Transverse colon (tissue), 4 donors: ENCODE data around the gene ACSS1.

Experiments
- POLR2A ChIP-seq: fragments of 450-650 bp; IDR thresholded peaks from one replicate; pipeline ENCODE4 v1.6.1; 2016; ENCODE audit warnings: antibody characterized with exemption, mild to moderate bottlenecking, moderate library complexity
- POLR2AphosphoS5 ChIP-seq, 3 donors: sonication (generic); formaldehyde crosslinking; IDR thresholded peaks; one replicate each; pipeline ENCODE4 v1.6.1; 2016; ENCODE audit warnings: antibody characterized with exemption in 3 of 3
- TF ChIP-seq, protein P1 (sequence below), 5 experiments: fragments of 200-600 bp in 3 of 5; fragments of 450-650 bp in 2 of 5; sonication (generic) in 3 of 5; IDR thresholded peaks; 1 replicate in 2 of 5; 2 replicates in 3 of 5; pipeline ENCODE4 v1.5.1; 2016 to 2017; ENCODE audit warnings: antibody characterized with exemption in 5 of 5, inconsistent platforms in 3 of 5, mild to moderate bottlenecking in 2 of 5, moderate library complexity in 1 of 5

GRCh38 chr20:25065072-25065624 lies 7.2 kb upstream of the ACSS1 start:
- TF ChIP-seq, protein P1, sequence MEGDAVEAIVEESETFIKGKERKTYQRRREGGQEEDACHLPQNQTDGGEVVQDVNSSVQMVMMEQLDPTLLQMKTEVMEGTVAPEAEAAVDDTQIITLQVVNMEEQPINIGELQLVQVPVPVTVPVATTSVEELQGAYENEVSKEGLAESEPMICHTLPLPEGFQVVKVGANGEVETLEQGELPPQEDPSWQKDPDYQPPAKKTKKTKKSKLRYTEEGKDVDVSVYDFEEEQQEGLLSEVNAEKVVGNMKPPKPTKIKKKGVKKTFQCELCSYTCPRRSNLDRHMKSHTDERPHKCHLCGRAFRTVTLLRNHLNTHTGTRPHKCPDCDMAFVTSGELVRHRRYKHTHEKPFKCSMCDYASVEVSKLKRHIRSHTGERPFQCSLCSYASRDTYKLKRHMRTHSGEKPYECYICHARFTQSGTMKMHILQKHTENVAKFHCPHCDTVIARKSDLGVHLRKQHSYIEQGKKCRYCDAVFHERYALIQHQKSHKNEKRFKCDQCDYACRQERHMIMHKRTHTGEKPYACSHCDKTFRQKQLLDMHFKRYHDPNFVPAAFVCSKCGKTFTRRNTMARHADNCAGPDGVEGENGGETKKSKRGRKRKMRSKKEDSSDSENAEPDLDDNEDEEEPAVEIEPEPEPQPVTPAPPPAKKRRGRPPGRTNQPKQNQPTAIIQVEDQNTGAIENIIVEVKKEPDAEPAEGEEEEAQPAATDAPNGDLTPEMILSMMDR (IDR thresholded peaks at IDR 0.05), result no peak
- TF ChIP-seq POLR2AphosphoS5 (IDR thresholded peaks at IDR 0.05) (no peak), POLR2A (no peak)
